ENCODE results near the gene DNMT3A.
A peak's percentile ranks its signal among the peaks of the same experiment; 100 is the strongest.
"Not testable (repeated sequence)": the region's sequence is repeated elsewhere in the genome, so short reads cannot be mapped to it uniquely, and the experiment has no call there.

DNMT3A gene

DNA sequence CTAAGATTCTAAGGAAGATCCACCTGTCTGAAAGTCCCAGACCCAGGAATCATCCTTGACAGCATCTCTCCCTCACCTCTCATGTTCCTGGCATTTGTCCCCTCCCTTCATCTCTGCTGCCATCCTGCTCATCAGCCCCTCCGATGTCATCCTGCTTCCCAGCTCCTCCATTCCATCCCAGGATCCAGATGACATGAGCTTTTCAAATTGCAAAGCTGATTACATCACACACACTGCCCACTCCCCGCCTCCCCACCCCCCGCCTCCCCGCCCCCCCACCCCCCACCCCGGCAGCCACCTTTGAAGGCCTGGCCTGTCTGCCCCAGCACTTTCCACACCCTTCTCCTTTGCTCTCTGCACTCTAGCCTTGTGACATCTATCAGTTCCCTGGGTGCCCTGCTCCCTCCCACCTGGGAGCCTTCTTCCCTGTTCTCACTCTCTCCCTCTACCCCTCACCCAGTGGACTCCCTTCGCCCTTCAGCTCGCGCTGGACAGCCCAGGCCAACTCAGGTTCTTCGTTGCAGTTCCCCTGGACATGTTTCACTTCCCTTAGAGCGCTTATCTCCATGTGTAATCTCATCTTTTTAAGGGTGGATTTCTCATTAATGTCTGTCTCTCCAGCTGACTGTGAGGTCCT is 61.6 kb downstream of the DNMT3A start:
- DNase-seq, result no peak

DNA sequence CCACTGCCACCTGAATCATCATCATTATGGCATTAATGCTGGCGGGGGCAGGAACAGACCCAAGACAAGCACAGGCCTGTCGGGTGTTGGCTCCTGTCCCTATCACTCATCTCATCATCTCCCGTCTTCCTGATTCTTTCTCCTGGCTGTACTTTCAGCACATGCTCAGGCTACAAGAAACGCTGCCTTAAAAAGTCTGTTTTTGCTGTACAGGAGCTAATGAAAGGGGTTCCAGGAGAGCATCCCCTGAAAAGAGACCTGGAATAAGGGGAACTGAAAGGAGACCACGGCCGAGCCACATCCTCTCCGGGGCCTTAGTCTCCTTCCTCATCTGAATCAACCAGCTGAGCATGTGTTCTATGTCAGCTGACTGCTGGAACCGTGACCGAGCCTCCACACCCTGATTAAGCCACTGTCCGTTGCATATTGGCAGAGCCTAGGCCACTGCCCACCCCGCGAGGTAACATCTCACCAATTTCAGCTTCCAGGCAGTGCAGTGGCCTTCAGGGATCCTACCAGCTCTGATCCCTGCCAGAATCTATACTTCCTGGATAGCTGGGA is 62.6 kb downstream of the DNMT3A start:
- DNase-seq, result no peak

DNA sequence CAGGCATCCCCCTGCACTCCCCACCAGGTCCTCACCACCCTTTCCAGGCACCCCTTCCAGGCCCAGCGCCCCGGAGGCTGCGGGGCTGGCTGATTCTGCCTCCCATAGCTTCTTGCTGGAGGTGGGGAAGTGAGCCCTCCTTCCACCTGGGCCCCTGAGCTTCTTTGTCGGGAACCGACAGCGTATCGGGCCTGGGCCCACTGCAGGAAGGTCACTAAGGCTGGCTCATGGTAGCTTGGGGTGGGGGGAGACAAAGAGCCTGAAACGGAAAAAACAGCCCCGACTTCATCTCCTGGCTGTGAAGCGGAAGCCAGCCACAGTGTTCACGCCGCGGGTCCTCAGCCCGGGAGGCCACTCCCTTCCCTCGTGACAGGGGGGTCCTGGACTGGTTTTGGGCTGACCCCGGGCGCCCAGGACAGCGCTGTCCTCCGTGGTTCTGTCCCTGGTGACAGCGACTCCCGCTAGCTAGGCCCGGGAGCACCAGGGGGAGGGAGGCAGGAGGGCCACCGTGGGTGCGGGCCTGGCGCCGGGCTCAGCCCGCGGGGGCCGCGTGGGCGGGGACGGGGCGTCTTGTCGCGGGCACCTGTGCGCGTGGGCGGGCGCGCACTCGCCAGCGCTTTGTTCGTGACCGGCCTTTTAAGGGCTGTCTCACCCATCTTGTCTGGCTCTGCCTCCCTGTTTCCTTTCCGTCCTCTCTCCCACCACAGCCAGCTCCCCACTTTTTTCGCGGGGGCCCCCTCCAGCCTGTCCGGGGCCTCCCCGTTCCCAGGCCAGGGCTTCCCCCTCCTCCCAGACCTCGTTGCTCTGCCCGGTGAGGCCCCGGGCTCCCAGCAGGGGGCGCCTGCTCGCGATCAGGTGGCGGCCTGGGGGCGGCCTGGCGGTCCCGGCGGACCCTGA is 64.9 kb downstream of the DNMT3A start:
- peak; percentile 68 for DNase-seq

DNA sequence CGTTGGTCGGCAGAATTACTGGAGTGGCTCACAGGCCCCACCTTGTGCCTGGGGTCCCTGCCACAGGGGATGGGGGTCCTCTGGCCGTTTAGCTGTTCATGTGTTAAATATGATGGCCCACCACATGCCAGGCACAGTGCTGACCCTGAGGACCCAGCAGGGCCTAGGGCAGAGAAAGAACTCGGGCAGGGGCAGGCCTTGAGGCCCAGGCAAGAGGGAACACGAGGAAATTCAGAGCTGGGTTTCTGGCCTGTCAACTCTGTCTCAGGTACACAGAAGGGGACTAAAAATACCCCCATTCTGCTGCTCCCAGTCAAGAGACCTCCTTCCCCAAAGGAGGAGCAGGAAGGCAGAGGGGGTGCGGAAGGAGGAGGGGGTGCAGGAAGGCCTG is 66.2 kb downstream of the DNMT3A start:
- no peak for DNase-seq

DNA sequence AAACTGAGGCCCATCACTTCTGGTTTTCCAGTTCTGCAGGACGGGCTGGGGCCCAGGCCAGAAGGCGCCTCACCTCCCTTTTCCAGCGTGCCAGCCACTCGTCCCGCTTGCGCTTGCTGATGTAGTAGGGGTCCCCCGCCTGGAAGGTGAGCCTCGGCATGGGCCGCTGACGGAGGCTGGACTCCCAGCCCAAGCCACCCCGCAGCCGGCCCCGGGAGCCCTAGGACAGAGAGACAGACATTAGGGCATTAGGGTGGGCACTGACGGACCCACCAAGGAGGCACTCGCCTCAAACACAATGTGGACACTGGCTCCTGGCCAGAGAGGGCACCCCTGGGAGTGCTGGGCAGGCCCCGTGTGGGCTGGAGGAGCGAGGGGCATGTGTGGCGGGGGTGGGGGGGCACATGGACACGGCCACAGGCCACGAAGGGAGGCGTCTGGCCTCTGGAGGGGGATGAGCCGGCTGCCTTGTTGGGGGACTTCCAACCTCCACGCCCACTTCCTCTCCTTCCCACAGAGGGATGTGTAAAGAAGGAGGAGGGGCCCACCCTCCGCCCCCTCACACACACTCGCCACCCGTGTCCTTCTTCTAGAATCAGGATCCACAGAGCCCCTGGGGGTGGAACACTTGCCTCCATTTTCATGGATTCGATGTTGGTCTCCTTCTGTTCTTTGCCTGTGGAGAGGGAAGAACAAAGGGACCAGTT is 66.7 kb downstream of the DNMT3A start:
- peak; percentile 60 for DNase-seq

DNA sequence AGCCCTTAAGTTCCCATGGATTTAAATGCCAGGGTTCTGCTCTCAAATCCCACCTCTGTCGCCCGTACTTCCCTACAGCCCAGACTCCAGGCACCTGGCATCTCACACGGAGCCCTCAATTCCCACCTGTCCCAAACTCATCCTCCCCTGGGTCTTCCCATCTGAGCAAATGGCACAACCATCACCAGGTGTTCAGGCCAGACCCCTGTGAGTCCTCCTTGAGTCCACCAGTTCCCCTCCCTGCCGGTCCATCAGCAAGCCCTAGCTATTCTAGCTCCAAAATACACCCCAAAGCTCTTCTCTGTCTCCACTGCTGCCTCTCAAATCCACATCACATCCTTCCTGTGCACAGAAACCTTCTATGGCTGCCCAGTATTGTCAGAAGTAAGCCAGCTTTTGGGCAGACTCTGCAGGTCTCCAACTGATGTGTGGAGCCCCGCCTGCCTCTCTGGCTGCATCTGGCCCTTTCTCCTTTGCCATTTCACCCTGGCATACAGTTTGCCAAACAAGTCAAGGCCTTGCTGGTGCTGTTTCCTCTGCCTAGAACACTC is 67.7 kb downstream of the DNMT3A start:
- no peak for DNase-seq

DNA sequence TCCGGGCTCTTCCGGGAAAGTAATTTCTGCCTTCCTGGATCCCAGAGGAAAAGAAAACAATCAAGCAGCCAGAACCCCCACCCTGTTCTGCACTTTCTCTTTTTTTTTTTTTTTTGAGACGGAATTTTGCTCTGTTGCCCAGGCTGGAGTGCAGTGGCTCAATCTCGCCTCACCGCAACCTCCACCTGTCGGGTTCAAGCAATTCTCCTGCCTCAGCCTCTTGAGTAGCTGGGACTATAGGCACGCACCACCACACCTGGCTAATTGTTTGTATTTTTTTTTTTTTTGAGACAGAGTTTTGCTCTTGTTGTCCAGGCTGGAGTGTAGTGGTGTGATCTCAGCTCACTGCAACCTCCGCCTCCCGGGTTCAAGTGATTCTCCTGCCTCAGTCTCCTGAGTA is 69.0 kb downstream of the DNMT3A start:
- DNase-seq, result not testable (repeated sequence)

DNA sequence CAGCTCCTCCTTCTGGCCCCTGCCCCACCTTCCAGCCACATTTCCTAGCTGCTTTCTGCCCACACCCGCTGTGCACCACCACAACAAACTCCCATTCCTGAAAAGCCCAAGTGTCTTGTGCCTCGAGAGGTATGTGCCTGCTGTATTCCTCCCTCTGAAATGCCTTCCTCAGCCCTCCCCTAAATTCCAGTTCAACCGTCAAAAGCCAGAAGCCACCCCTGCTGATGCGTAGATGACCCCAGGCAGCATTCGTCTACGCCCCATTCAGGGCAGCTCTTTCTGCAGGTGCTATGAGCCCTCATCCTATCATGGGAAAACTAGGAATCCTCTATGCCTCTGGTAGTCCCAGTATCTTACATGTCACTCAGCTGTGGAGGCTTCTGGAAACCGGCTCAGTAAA is 71.7 kb downstream of the DNMT3A start:
- no peak for DNase-seq

DNA sequence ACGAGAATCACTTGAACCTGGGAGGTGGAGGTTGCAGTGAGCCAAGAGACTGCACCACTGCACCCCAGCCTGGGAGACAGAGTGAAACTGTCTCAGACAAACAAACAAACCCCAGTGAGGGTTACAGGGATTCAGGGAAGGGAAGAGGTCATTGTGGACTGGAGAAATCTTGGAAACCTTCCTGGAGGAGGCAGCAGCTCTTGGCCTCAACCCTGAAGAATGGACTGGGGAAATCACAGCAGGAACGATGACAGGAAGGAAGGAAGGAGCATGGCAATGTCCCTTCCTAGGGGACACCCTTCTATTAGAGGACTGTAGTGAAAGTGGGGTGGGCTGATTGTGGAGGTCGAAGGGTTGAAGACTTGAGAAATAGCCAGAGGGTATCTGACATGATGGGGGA is 72.5 kb downstream of the DNMT3A start:
- no peak for DNase-seq

DNA sequence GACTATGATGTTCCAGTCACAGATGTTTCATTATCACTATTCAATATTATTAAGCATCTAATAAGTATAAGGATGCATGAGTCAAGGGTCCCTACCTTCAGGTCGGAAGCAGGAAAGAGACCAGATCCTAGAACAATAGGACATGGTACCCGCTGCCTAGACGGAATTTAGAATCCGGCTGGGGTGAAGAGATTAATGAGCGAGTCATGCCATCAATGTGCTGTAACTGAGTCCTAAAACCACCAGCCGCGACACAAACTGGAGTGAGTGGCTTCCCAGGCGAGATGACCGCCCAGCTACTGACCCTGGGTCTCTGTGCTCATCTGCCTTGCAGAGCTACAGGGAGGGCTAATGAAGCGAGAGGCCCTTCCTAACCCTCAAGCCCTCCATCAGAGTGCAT is 73.6 kb downstream of the DNMT3A start:
- DNase-seq, result no peak

DNA sequence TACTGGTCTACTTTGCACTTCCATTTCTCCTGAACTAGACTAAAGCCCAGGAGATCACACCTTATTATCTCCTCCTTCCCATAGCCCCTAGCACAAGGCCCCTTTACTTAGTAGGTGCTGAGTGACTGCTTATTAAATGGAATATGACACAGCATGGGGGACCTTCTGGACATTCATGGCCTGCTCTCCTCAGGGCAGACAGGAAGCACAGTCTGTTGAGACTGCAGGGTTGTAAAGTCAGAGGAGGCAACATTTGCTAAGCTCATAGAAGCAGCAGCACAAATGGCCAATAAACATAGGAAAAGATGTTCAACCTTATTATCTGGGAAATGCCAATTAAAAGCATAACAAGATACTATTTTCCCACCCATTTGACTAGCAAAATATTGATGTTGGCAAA is 75.3 kb downstream of the DNMT3A start:
- DNase-seq, result no peak

DNA sequence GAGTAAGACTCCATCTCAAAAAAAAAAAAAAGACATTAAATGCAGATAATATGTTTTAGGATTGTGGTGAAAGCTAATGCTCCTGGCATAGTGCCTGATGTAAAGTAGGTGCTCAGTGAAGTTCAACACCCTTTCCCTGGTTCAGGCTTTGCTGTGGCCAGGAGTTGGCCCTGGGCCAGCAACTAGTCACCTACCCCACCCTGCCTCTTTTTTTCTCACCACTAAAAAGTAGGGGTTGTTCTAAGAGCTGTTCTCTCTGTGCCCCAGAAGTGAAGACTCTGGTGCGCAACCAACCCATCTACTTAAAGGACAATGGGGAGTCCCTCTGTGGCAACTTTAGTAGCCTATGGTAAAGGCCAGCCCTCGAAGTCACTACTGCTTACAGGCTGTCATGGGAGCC is 75.9 kb downstream of the DNMT3A start:
- peak; percentile 42 for DNase-seq

DNA sequence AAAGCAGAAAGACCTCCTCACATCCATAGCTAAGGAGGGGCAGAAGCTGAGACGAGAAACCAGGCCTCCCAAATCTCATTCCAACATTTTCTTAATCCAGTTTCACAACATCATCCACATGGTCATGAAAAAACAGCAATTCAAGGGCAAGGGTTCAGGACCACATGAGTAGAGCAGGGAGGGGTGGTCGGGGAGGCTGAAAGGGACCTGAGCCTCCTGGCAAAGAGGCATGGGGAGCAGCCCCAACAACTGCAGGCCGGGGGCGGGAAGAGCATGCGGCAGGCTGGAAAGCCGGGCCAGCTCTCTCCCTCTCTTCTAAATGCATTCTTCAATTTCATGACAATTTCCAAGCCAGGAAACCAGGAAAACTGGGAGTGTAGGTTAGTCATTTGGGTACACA is 76.7 kb downstream of the DNMT3A start:
- DNase-seq, result no peak

DNA sequence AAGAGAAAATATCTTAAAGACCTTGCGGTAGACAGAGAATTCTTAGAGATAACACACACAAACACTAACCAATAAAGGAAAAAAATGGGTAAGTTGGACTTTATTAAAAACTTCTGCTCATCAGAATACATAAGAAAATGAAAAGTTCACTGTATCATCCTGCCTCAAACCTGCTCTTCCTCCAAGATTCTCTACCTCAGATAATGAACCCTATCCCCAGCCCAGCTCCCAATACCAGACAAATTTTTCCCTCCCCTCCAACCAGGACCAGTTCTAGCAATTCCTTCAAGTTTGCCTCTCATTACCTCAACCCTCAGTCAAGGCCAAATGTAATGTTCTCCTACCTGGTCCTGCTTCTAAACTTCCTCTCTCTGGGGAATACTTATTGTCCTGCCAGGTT is 79.4 kb downstream of the DNMT3A start:
- no peak for DNase-seq

DNA sequence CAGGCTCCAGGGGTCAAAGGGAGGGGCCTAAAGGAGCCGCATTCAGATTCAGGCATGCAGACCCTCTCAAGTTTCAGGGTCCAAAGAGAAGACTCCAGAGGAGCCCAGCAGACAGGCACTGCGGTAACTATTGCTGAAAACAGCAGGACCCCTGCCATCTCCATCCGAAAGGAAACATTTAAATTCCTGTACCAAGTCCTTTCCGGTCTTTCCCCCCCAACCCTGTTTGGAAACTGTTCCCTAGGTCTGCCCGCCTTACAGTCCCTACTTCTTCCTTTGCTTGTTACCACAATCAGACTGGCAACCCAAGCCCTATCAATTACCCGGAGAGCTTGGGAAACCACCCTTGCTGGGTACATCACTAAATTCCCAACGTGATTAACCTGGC is 82.0 kb downstream of the DNMT3A start:
- DNase-seq, result no peak

DNA sequence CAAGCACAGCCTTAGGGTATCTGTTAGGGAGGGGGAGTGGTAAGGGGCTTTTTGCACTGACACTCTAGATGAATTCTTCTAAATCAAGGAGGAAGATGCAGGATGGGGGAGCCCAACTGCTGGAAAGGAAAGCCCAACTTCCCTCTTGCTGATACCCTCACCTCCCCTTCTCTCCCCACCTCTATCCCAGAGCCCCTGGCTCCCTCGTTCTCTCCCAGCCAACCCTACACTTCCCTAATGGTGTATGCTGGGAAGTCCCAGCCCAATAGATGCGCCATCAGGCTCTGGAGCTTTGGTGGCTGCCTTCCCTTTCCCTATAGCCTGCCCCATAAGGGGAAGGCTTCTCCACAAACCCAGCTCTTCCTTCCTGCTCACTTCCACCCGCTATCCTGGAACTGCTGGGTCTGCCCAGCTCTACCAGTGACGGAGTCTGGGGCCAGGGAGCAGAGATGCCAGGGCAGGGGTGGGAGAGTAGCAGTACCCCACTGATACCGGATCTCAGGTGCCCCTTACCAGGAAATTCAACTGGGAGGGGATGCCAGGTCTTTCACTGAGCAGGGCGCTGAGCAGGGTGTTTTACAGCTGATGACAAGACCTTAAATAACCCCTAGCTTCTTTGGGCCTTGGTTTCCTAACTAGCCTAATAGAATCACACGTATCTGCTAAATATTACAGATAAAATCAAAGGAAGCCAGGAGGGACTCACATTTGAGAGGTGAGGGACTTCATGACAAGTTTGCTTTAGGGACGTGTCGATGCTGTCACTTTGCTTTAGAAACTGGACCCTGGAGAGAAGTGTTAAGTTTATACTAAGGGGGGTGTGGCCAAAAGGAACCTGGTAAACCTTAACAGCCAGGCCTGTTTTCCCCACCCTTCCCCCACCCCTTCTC is 82.6 kb downstream of the DNMT3A start:
- DNase-seq, result no peak

DNA sequence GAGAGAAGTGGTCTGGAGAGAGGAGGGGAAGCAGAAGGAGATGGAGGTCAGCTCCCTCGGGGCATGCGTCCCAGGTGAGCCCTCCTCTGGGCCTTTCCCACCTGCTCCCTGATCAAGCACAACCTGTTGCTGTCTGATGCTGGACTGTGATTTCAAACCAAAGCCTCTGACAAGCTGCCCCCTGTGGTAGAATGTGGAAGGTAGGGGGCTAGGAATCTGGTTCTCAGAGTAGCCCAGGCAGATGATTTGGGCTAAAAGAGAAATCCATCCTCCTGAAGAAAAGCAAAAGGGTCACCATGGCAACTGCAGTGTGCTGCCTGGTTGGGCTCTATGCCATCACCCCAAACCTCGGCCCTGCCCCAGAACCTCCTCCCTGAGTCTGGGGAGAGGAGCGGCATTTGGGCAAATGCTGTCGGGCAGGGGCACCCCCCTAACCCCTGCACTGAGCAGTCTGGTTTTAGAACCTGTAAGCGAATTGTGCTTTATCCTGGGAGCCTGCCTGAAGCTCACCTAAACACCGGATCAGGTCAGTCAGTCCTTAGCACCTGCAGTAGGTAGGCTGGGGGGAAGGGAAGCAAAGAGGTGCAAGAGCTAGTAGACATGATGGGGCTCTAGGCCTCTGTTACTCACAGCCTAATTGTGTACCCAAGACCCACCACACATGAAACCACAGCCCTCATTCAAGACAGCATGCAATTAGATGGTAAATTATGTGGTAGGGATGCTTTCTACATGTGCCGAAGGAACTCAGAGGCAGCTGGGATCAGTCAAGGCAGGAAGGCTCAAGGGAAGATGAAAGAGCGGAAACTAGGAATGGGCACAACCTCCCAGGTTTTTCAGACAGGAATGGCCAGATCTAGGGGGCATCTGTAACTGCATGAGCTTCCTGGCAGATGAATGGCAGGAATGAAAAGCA is 83.5 kb downstream of the DNMT3A start:
- no peak for DNase-seq

DNA sequence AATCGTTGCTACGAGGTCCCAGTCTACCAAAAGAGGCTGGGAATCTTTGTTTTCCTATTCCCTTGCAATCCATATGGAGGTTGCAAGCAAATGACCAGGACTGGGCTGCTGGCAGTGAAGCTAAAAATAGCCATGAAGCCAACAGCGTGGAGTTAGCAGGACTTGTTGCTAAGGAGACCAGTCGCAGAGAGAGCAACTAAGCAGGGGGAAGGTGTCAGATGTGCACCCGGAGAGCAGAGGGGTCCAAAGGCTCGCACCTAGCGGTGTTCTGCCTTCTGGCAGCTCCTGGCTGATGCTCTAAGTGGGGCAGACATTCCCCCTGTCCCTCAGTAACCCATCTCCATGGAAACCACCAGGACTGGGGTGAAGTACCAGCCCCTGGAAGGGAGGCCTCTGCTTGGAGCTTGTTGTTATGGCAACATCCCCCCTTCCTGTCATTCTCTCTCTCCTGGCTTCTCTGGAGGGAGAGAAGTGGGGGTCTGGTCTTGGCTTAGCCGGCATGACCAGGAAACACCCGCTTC is 84.6 kb downstream of the DNMT3A start:
- DNase-seq, result no peak

DNA sequence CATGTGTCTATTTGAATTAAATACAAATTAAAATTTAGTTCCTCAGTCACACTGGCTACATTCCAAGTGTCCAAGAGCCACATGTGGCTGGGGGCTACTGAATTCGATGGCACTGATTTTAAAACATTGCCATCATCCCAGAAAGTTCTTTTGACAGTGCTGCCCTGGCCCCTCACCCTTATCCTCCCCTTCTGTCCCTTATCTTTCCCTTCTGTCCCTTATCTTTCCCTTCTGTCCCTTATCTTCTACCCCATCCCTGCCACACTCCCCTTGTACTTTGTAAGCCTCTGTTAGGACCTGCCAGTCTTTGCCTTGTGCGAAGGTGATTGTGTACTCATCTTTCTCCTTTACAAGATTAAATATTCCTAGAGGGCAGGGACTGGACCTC is 85.2 kb downstream of the DNMT3A start:
- no peak for DNase-seq

DNA sequence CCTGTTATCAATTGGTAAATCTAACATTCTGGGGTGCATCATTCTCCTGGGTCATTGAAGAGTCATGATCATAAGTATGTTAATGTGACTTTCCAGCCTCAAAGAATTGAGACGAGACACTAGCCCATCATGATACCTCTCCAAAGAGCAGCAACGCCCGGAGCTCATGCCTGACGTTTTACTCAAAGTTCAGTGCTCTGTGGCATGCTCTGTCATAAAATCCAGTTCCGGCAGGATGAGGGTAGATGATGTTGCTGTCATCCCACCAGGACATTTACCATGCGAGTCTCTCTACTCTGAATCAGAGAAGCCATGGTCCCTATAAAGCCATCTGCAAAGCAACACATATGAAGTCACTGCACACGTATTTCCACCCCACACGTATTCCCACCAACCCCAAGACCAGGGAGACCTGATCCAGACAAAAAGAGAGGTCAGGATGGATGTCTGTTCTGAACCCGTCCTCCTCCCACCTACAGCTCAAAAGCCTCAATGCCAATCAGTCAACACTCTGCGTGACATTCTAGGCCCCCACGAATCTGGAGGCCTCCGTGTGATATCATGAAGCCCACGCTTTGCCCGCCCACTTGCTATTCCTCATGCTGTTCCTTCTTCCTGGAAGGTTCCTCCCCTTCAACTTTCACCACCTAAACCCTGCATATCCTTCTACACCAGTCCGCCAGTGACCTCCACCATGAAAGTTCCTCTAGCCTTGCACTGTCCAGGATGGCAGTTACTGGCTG is 85.8 kb downstream of the DNMT3A start:
- DNase-seq, result no peak

Measured in effector CD8-positive, alpha-beta T cell (primary cell).